ENCODE results near the gene RFX7.
"Not testable (repeated sequence)": the region's sequence is repeated elsewhere in the genome, so short reads cannot be mapped to it uniquely, and the experiment has no call there.

RFX7 gene

GRCh38 chr15:56243163-56244037 lies at the start of gene RFX7:
TSS of gene RFX7 (minus strand) at chr15:56243879. CDS start at chr15:56243285, 594 bp downstream.
- intact Hi-C loops (cut with DNase I), result loop anchor here (10.0 kb wide), 1 partner anchor 249 kb away; the partner anchor contains the start of gene NEDD4

GRCh38 chr15:56292546-56293316 lies 49.1 kb upstream of the RFX7 start:
- no peak for DNase-seq
- intact Hi-C loops (cut with DNase I), result no loop called here

More at GRCh38 chr15:56243163-56244037, at the start of gene RFX7:
- DNase-seq, result peak; percentile 30 to 90 (median 79)

- DNase-seq, result no peak
- intact Hi-C loops (cut with DNase I), result no loop called here
Measured at GRCh38 chr15:56291741-56292140, 48.1 kb upstream of the RFX7 start.

GRCh38 chr15:56286213-56286612 lies 42.5 kb upstream of the RFX7 start:
- no peak for DNase-seq
- intact Hi-C loops (cut with DNase I), result no loop called here

GRCh38 chr15:56281145-56281544 lies 37.5 kb upstream of the RFX7 start:
- intact Hi-C loops (cut with DNase I), result no loop called here
- DNase-seq, result no peak

DNA sequence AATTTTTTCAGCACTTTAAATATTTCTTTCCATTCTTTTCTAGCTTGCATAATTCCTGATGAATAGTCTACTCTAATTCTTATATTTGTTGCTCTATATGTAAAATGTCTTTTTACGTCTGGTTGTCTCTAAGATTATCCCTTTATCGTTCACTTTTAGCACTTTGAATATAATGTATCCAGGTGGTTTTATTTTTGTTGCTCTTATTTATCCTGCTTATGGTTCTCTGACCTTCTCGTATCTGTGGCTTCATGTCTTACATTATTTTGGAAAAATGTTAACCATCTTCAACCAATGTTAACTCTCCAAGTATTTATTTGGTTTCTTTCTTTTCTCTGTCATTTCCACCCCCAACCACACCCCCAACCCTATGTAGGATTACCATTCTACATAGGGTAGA lies 30.0 kb upstream of the RFX7 start:
- intact Hi-C loops (cut with DNase I), result no loop called here
- DNase-seq, result no peak

- no peak for DNase-seq
Measured at GRCh38 chr15:56272454-56272853, 28.8 kb upstream of the RFX7 start.

DNA sequence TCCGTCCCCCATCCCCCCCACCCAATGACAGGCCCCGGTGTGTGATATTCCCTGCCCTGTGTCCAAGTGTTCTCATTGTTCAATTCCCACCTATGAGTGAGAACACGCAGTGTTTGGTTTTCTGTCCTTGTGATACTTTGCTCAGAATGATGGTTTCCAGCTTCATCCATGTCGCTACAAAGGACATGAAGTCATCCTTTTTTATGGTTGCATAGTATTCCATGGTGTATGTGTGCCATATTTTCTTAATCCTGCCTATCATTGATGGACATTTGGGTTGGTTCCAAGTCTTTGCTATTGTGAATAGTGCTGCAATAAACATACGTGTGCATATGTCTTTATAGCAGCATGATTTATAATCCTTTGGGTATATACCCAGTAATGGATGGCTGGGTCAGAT lies 22.8 kb upstream of the RFX7 start:
- DNase-seq; intact Hi-C loops (cut with DNase I): not testable (repeated sequence)

More at GRCh38 chr15:56272454-56272853, 28.8 kb upstream of the RFX7 start:
- intact Hi-C loops (cut with DNase I), result no loop called here

DNA sequence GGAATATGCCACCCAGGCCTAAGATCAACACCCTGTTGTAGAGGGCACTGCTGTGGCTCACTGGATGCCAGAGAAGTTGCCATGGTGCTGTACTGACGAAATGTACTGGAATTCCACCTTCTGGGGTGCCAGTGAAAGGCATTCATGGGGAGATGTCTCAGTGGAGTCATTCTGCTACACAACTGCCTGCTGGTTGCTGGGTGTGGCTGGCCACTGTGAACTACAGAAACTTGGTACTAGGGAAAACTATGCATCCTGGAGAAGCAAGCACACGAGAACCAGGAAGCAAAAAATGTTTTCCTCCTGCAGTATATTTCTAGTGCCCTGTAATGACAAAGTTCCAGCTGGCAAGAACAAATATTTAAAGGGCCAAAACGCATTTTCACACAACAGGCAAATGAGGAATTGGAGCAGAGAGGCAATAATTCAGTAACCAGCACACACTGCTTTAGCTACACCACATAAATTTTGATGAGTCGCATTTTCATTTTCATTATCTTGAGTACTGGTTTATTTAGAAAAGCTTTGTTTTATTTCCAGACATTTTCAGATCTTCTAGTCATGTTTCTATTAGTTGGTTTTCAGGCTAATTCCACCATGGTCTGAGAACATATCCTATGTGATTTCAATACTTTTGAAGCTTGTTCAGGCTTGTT lies 18.3 kb upstream of the RFX7 start:
- no peak for DNase-seq
- intact Hi-C loops (cut with DNase I), result no loop called here

- DNase-seq, result not testable (repeated sequence)
- intact Hi-C loops (cut with DNase I), result loop anchor here (10.0 kb wide), 1 partner anchor 177 kb away; no protein-coding TSS in a partner anchor
Measured at GRCh38 chr15:56257306-56257705, 13.6 kb upstream of the RFX7 start.

DNA sequence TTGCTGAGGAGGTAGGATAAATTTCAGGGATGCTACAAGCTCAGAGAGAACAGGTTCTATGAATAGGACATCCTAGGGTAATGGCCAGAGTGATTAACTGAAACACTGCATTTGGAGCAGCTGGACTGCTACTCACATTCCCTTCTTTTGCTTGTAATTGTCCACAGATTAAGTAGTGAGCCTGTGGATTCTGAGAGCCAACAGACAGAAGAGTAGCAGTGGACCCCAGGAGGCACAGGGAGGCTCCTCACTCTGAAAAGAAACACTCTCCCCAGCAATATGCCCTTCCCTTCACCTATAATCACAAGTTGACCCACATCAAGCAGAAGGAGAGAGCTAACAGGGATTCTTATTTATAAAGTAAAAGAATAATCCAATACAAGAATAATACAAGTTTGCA lies 10.6 kb upstream of the RFX7 start:
- DNase-seq, result no peak
- intact Hi-C loops (cut with DNase I), result loop anchor here (10.0 kb wide), 1 partner anchor 181 kb away; no protein-coding TSS in a partner anchor

GRCh38 chr15:56252386-56252785 lies 8.7 kb upstream of the RFX7 start:
- intact Hi-C loops (cut with DNase I), result loop anchor here (10.0 kb wide), 1 partner anchor 182 kb away; no protein-coding TSS in a partner anchor
- no peak for DNase-seq

DNA sequence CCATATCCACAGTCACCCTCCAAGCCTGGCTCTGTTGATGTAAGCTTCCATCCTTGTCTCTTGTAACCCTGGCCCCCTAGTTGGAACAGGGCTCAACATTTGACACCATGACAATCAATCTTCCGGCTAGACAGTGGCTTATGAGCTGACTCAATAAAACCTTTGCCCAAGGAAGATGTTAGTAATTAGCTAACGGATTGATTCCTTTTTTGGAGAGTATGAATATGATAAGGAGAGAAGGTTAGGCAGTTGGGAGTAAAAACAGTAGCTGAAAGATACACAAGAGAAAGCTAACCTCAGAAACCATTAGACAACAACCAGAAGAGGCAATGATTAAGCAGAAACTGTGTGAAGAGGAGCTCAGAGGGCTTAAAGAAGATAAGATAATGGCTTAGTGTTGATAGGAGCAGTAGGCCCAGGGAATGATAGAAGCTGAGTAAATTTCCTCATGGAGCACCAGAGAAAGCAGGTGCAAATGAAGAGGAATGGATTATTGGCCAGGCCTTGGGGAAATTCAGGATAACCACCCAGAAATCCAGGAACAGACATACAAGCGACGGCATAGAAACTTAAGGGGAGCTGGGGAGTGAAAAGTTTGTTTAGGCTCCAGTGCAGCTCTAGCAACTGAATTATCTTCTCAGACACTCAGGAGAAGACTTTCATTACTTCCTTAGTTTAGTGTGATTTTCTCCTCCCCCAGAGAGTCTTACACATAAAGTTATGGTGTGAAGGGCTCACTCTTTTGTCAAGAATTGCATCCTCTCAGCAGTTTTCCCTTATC lies 7.8 kb upstream of the RFX7 start:
- intact Hi-C loops (cut with DNase I), result loop anchor here (10.0 kb wide), 1 partner anchor 183 kb away; no protein-coding TSS in a partner anchor

GRCh38 chr15:56250626-56251025 lies 6.9 kb upstream of the RFX7 start:
- DNase-seq, result no peak
- intact Hi-C loops (cut with DNase I), result loop anchor here (10.0 kb wide), 1 partner anchor 184 kb away; no protein-coding TSS in a partner anchor

More for the DNA sequence above, 7.8 kb upstream of the RFX7 start:
- no peak for DNase-seq

- intact Hi-C loops (cut with DNase I), result loop anchor here (10.0 kb wide), 1 partner anchor 254 kb away; the partner anchor contains the start of gene NEDD4
- peak in 11 of 42 donors; percentile 9 to 44 (median 17) for DNase-seq
Measured at GRCh38 chr15:56249092-56249491, 5.4 kb upstream of the RFX7 start.

- intact Hi-C loops (cut with DNase I), result loop anchor here (10.0 kb wide), 1 partner anchor 254 kb away; the partner anchor contains the start of gene NEDD4
Measured at GRCh38 chr15:56248311-56248992, 4.8 kb upstream of the RFX7 start.

DNA sequence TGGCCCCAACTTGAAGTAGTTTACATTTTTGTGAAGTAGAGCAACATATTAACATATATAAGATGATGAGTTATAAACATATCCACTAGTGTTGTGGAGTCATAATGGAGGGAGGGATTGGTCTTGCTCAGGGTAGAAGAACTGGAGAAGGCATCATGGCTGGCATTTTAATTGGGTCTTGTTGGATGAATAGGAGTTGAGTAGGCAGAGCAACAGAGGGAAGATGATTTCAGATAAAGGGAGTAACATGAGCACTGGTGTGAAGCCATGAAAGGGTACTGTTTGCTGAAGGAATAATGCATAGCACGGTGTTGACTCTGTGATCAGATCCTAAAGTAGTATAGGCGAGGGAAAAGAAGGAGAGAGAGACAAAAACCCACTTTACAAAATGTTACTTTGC lies 3.6 kb upstream of the RFX7 start:
- intact Hi-C loops (cut with DNase I), result loop anchor here (10.0 kb wide), 1 partner anchor 252 kb away; the partner anchor contains the start of gene NEDD4
- DNase-seq, result no peak

More at GRCh38 chr15:56248311-56248992, 4.8 kb upstream of the RFX7 start:
- no peak for DNase-seq
